H1 (cell line): ENCODE measurements around the gene CACNA1G. TPM values are rescaled to one million over a fixed set of nuclear protein-coding genes. Genes with fewer than 3 reads are reported as not detected.

Source experiments
- ASH2L ChIP-seq: fragments of 200-600, 300-600 bp; sonication (generic); IDR thresholded peaks from one replicate; pipeline ENCODE4 v1.7.1; 2017; ENCODE audit warnings: low read length
- BACH1 ChIP-seq: IDR thresholded peaks from 2 replicates; pipeline ENCODE4 v1.6.1; 2012; ENCODE audit warnings: low read length, improper control_type of control experiment
- CREB1 ChIP-seq: IDR thresholded peaks from 2 replicates; pipeline ENCODE4 v1.6.1; 2012; ENCODE audit warnings: inconsistent platforms
- CTBP2 ChIP-seq: IDR thresholded peaks from 2 replicates; pipeline ENCODE4 v1.7.0; 2011; ENCODE audit warnings: borderline replicate concordance, mild to moderate bottlenecking, moderate library complexity, mixed read lengths, low read length; ENCODE audit not compliant: insufficient read depth, insufficient read length
- EGR1 ChIP-seq: IDR thresholded peaks from 2 replicates; pipeline ENCODE4 v1.6.1; 2011; ENCODE audit warnings: low read depth, low read length, borderline replicate concordance
- EZH2 ChIP-seq: fragments of 200-600 bp; sonication (generic); IDR thresholded peaks from 2 replicates; pipeline ENCODE4 v1.7.1; 2012; ENCODE audit warnings: low read depth, mild to moderate bottlenecking, moderate library complexity, low read length, inconsistent platforms; ENCODE audit not compliant: severe bottlenecking
- HDAC2 ChIP-seq, 2 experiments: fragments of 300-600 bp in 1 of 2; sonication (generic) in 1 of 2; IDR thresholded peaks; 2 replicates each; pipeline ENCODE4 v1.6.1; 2011 to 2012; ENCODE audit warnings: low read depth in 2 of 2, low read length in 2 of 2, mild to moderate bottlenecking in 2 of 2, moderate library complexity in 2 of 2, borderline replicate concordance in 1 of 2, inconsistent platforms in 1 of 2
- HDAC6 ChIP-seq: IDR thresholded peaks from one replicate; pipeline ENCODE4 v1.7.1; 2012; ENCODE audit warnings: low read depth, mild to moderate bottlenecking, inconsistent platforms, low read length, moderate library complexity
- JUND ChIP-seq: IDR thresholded peaks from 2 replicates; pipeline ENCODE4 v1.6.1; 2011; ENCODE audit warnings: mild to moderate bottlenecking, improper control_type of control experiment, low read length
- MAFK ChIP-seq: IDR thresholded peaks from 2 replicates; pipeline ENCODE4 v1.6.1; 2012; ENCODE audit warnings: low read depth, mild to moderate bottlenecking, improper control_type of control experiment, low read length
- NANOG ChIP-seq: IDR thresholded peaks from 2 replicates; pipeline ENCODE4 v1.6.1; 2011; ENCODE audit warnings: low read length, low read depth, mild to moderate bottlenecking, inconsistent platforms; ENCODE audit not compliant: insufficient read depth, poor library complexity, severe bottlenecking
- NRF1 ChIP-seq: IDR thresholded peaks from 2 replicates; pipeline ENCODE4 v1.6.1; 2011; ENCODE audit warnings: mild to moderate bottlenecking, low read depth, low read length, improper control_type of control experiment
- POLR2A ChIP-seq, 2 experiments: IDR thresholded peaks; 1 replicate in 1 of 2; 2 replicates in 1 of 2; pipeline ENCODE4 v1.6.1; 2011; ENCODE audit warnings: low read depth in 2 of 2, low read length in 2 of 2, mild to moderate bottlenecking in 2 of 2; ENCODE audit errors: control extremely low read depth in 1 of 2
- RFX5 ChIP-seq: IDR thresholded peaks from 2 replicates; pipeline ENCODE4 v1.6.1; 2011; ENCODE audit warnings: low read depth, low read length, improper control_type of control experiment, borderline replicate concordance
- RXRA ChIP-seq: IDR thresholded peaks from 2 replicates; pipeline ENCODE4 v1.6.1; 2011; ENCODE audit warnings: low read depth, mild to moderate bottlenecking, low read length, moderate library complexity; ENCODE audit not compliant: insufficient read depth
- SAP30 ChIP-seq: fragments of 300-600 bp; sonication (generic); IDR thresholded peaks from 2 replicates; pipeline ENCODE4 v1.7.1; 2012; ENCODE audit warnings: low read length, moderate library complexity, mild to moderate bottlenecking, inconsistent platforms; ENCODE audit not compliant: insufficient read depth, insufficient replicate concordance
- SIN3A ChIP-seq, 2 experiments: IDR thresholded peaks in 1 of 2; conservative IDR thresholded peaks in 1 of 2; 2 replicates each; pipeline ENCODE4 v1.6.1; 2011 to 2012; ENCODE audit warnings: low read length in 2 of 2, improper control_type of control experiment in 1 of 2, low read depth in 1 of 2, mild to moderate bottlenecking in 1 of 2
- SIRT6 ChIP-seq: IDR thresholded peaks from one replicate; pipeline ENCODE4 v1.7.1; 2012; ENCODE audit warnings: low read length, inconsistent platforms
- SP1 ChIP-seq: IDR thresholded peaks from 2 replicates; pipeline ENCODE4 v1.6.1; 2011; ENCODE audit warnings: low read depth, low read length
- SP2 ChIP-seq: IDR thresholded peaks from 2 replicates; pipeline ENCODE4 v1.6.1; 2012; ENCODE audit warnings: mild to moderate bottlenecking, low read length, inconsistent platforms
- SUZ12 ChIP-seq: fragments of 200-600 bp; sonication (generic); IDR thresholded peaks from 2 replicates; pipeline ENCODE4 v1.6.1; 2012; ENCODE audit warnings: mild to moderate bottlenecking, inconsistent platforms, low read length, moderate library complexity, mixed read lengths
- TAF1 ChIP-seq: IDR thresholded peaks from 2 replicates; pipeline ENCODE4 v1.6.1; 2011; ENCODE audit warnings: mild to moderate bottlenecking, low read depth, low read length
- TAF7 ChIP-seq: optimal IDR thresholded peaks from 2 replicates; pipeline ENCODE3; 2011; ENCODE audit warnings: low read depth, mild to moderate bottlenecking, inconsistent platforms, low read length, moderate library complexity, borderline replicate concordance
- TEAD4 ChIP-seq: IDR thresholded peaks from 2 replicates; pipeline ENCODE4 v1.6.1; 2012; ENCODE audit warnings: low read depth, low read length, inconsistent platforms, mixed read lengths
- ZNF274 ChIP-seq: IDR thresholded peaks from 2 replicates; pipeline ENCODE4 v1.7.0; 2012; ENCODE audit warnings: low read length, borderline replicate concordance; ENCODE audit errors: extremely low read depth
- polyA plus RNA-seq, 7 experiments: library from polyadenylated mRNA; depleted of rRNA in 3 of 7; stranded (reverse) in 5 of 7; unstranded in 2 of 7; fragments of >200 nt in 5 of 7; fragments of 200-250 nt in 2 of 7; gene quantifications; 1 replicate in 5 of 7; 2 replicates in 1 of 7; 4 replicates in 1 of 7; pipeline versions ENCODE4 v1.2.1 to v1.2.3, GENCODE V29; 2011 to 2013; ENCODE audit warnings: missing spikeins in 2 of 7, mixed read lengths in 2 of 7
- total RNA-seq: library from RNA; stranded (reverse); fragmentation: NEBNext Ultra II Directional; extraction: Animal tissue kit (Norgen Biotek cat#: 25700); gene quantifications from 2 replicates; pipeline ENCODE4 v1.2.1, GENCODE V29; 2021

The CACNA1G gene
- total and polyA plus RNA-seq, 2 of the 8 experiments (the other 6 are each of a cell fraction or from before 2014, with no cell fraction given): 2.9 to 4.9 TPM

DNA sequence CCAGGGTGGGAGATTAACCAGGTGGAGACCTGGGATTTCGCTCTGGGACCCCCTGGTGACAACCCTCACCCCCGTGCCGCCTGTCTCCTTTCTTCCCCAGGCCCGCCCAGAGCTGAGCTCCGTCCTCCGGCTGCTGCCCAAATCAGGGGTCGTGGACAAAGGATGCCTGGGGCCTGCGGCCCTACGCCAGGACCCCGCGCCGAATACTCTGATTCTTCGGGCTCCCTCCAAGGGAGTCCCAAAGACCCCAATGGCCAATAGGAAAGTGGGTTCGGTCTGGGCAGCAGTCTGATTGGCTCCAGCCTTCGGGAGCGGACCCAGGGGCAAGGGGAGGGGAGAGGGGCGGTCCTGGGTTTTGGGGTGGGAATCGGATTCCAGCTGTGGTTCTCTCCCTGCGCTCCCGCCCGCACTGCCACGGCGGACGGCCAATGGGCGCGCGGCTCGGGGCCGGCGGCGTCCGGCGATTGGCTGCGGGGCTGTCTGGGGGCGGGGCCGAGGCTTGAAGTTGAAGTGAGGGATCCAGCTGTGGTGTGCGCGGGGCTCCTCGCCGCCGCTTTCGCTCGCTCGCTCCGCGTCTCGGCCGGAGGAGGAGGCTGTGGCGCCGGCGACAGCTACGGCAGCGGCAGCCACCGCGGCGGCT lies at the start of gene CACNA1G (continued):
- TF ChIP-seq SP1 (peak; percentile 85; the same call in 1 of the 2 replicates), TAF7 (no peak), EZH2 (no peak), EGR1 (no peak), JUND (no peak), BACH1 (no peak), RFX5 (no peak), SUZ12 (no peak), CREB1 (no peak), MAFK (no peak), HDAC2 (IDR thresholded peaks at IDR 0.05; ENCODE audit: borderline replicate concordance in 1 of 2, low read depth in 2 of 2, low read length in 2 of 2) (0 out of 4 replicates have a peak, but pooled peaks of 1 of the 2 experiments have one; percentile 46), TAF1 (no peak), SP2 (peak; percentile 51; the same call in 1 of the 2 replicates), RXRA (no peak), SAP30 (no peak), ZNF274 (no peak), NRF1 (no peak), TEAD4 (0 out of 2 replicates have a peak, but pooled peaks have one; percentile 25), HDAC6 (no peak), CTBP2 (peak; percentile 39), SIRT6 (no peak), NANOG (no peak), POLR2A (IDR thresholded peaks at IDR 0.05; ENCODE audit: control extremely low read depth in 1 of 2, low read depth in 2 of 2, low read length in 2 of 2) (peak in 1 of 2 experiments; percentile 48; a peak in 1 of 3 replicates), SIN3A (conservative IDR thresholded peaks at IDR 0.05 in 1 of 2, IDR thresholded peaks at IDR 0.05 in 1 of 2; ENCODE audit: low read depth in 1 of 2, low read length in 2 of 2) (0 out of 4 replicates have a peak, but pooled peaks of 1 of the 2 experiments have one; percentile 40), ASH2L (peak; percentile 51)
